CD1c-positive myeloid dendritic cell (primary cell): ENCODE measurements around the gene ANKRD33.

Experiments used
- DNase-seq: peaks from one replicate; pipeline ENCODE4 v3.0.0-alpha.2; 2016; ENCODE audit errors: extremely low spot score

Gene ANKRD33

DNA sequence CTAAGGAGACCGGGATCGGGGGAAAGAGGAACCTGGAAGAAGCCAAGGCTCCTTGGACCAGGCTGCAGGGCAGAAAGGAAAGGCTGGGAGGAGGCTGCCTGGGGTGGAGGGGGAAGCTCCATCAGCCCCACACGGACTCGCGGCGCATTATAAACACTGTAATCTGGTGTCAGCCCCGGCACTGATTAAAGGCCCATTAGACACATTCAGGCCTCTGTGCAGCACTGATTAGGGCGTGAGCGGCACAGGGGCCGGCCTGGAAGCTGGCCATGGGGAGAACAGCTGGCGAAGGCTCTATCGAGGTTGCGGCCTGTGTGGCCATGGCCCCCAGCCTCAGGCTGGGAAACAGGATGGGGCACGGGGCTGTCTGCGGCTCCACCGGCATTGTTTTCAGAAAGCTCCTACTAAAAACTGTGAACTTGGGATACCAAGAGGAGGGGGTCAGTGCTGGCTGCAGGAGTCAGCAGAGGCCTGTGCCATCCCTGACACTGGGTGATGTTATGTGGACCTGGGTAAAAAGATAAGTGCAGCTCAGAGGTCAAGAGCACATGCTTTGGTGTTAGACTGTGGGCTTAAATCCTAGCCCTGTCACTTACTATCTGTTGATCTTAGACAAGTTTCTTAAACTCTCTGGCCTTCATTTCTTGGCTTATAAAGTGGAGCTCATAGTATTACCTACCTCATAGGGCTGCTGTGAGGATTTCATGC, 30.0 kb downstream of the ANKRD33 start:
- DNase-seq, result no peak

DNA sequence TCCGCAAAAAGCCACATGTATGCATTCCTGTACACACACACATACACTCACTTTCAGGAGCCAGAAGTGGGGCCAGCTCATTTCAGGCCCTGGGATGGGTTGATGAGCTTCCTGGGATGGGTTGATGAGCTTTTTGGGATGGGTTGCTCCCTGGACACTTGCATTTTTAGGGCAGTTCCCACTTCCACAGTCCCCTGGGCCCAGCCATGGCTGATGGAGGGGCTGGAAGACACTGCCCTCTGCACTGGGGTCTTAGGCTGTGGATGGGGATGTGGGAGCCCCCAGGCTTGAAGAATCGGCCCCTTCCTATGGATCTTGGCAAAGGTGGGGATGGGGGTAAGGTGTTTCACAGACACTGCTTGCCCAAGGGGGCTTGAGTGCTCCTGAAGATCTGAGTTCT, 32.1 kb downstream of the ANKRD33 start:
- no peak for DNase-seq

GRCh38 chr12:51921017-51921725, 33.3 kb downstream of the ANKRD33 start:
- DNase-seq, result no peak

DNA sequence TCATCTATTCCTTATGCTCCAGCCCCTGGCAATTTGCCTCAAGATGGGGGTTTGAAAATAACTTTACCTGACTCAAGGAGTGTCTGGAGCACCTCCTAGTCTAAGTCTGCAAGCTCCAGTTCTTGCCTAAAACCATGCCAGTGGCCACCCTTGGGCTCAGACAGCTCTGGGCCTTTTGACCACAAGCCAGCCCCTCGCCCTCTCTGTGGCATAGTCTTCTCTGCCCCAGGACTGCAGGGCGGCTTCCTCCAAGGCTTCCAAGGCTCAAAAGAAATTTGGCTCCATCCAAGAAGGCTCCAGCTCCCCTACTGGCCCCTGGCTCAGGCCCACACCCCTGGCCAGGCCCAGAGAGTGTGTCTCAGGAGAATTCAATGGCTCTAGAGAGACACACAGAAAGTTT, 34.2 kb downstream of the ANKRD33 start:
- DNase-seq, result no peak

GRCh38 chr12:51922762-51923505, 35.0 kb downstream of the ANKRD33 start:
- DNase-seq, result peak; percentile 93

GRCh38 chr12:51923506-51924365, 35.8 kb downstream of the ANKRD33 start:
- peak; percentile 52 for DNase-seq

- DNase-seq, result no peak
Observed at GRCh38 chr12:51924551-51925319, 36.8 kb downstream of the ANKRD33 start.

DNA sequence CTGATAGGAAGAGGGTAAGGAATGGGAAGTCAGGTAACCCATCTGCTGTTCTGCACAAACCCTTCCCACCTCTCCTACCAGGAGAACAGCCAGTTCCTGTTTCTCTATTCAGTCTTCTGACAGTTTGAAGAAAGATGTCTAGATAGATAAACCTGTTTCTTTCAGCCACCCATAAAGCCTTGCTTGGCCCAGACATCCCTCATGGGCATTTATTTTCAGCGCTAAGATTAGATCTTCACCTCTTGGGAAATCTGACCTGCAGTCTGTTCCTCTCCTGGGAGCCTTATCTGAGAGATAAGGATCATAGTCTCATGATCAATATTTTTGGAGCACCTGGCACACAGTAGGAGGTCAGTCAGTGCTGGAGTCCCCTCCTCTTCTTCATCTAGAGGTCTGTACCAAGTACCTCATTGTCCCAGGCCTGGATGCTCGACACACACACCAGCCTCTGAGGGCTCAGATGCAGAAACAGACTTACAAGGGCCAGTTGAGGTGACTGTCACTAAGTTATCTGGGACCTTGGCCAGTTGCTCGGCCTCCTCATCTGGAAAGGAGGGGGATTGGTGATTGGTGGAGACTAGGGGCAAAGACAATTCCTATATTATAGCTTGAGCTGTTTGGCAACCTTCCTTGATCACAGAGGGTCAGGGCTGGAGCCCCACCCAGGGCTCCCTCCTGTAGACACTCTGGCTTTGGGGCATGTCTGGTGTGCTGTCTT, 37.6 kb downstream of the ANKRD33 start:
- no peak for DNase-seq

GRCh38 chr12:51926064-51926632, 38.2 kb downstream of the ANKRD33 start:
- peak; percentile 7 for DNase-seq

GRCh38 chr12:51926718-51927117, 38.8 kb downstream of the ANKRD33 start:
- peak; percentile 33 for DNase-seq

DNA sequence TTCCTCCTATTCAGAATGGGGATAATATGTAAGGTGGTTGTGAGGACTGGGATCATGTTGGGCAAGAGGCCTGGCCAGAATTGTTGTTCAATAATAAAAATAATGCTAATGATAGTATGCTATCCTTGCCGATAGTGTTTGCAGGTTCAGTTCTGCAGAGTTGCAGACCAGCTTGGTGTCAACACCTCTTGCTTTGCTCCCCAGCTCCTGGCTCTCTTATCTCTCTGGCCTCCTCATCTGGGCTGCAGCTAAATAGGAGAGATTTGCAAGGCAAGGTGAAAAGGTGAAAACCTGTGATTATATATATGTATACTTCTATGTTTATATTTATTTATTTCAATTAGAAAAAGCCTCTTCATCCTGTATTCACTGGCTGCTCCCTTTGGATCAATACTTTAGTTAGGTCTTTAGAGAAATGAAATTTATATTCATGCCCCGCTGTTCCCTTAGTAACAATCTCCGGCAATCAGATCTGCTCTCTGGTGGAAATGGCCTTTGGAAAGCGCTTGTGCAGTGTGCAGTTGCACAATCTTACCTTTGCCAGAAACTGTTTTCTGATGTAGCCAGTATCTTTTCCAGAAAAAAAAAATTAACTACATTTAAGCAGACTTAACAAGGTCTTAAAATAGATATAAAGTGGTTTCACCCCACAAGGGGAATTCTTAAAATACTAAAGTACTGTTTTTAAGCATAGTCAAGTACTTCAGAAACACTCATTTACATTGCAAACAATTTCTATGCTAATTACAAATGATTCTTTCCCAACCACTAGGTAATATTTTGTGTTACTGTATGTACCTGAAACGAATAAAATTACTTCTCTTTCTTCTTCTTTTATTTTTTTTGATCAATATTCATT, 44.5 kb downstream of the ANKRD33 start:
- DNase-seq, result no peak

- DNase-seq, result no peak
Observed at GRCh38 chr12:51934080-51934479, 46.2 kb downstream of the ANKRD33 start.

DNA sequence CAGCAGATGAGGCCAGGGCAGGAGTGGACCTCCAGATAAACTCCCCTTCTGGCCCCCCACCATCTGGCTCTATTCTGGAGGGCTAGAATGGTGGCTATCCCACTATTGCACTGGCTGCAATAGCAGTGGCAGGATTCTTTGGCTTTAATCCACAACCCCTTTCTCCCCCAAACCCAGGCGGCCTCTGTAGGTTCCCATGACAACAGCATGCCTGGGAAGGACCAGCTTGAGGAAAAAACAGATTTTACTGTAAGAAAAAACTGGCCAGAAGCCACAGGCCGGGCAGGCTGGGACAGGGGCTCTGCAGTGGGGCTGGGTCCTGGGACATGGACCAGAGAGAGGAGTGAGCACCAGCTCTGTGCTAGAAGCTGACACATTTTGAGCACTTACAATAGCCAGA, 50.0 kb downstream of the ANKRD33 start:
- no peak for DNase-seq

DNA sequence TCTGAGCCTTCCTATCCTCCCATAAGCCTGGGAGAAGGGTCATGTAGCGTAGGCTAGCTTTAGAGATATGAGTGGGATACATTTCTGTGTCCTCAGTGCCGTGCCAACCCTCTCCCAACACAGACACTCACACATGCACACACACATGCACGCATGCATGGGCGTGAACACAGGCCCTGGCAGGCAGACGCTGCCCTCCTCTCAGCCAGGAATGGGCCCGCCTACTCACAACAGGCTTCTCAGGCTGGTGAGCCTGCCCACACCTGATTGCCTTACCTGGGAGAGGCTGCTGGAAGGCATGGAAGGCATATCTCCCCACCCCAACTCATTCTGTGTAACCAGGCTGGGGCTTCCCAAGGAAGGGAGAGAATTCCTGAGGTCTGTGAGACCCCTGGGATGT, 50.8 kb downstream of the ANKRD33 start:
- no peak for DNase-seq

DNA sequence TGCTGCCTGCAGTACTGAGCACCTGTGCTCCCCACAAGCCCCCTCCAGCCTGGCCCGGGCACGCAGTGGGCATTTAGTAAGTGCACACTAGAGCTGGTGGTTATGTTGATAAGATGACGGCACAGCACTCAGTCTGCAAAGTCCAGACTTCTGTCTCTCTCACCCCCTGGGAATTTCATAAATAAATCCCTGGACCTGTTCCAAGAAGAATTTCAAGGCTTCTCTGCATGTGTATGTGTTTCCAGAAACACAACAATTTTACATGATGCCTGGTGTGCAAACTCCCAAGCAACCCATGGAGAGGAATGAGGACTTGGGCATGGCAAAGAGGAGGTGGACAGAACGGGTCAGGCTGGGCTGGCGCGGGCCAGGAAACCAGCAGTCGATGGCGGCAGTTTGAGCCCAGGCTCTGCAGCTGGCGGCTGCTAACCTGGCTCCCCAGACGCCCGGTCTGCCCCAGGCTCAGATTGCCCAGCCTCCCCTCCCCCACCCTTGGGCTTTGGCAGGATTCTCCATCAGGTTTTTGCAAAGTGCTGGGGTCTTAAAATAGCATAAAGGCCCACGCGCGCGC, 53.2 kb downstream of the ANKRD33 start:
- no peak for DNase-seq
